HG03060 (cell line): ENCODE data around the gene PIM3.
"Not testable (repeated sequence)": the region's sequence is repeated elsewhere in the genome, so short reads cannot be mapped to it uniquely, and the experiment has no call there.

Source experiments
- ATAC-seq: cut with Tn5 transposase; IDR thresholded peaks from one replicate; pipeline ENCODE4 v1.9.1; 2021; ENCODE audit warnings: low read depth, moderate number of reproducible peaks; ENCODE audit not compliant: unreplicated experiment

PIM3 gene

GRCh38 chr22:49977578-49977977 is 17.0 kb downstream of the PIM3 start:
- no peak for ATAC-seq

- no peak for ATAC-seq
Observed at GRCh38 chr22:49979587-49980264, 19.2 kb downstream of the PIM3 start.

- ATAC-seq = not testable (repeated sequence)
Observed at GRCh38 chr22:49981799-49982198, 21.2 kb downstream of the PIM3 start.

GRCh38 chr22:49983148-49984042 is 22.8 kb downstream of the PIM3 start:
- no peak for ATAC-seq

- ATAC-seq = no peak
Observed at GRCh38 chr22:49986325-49986724, 25.8 kb downstream of the PIM3 start.

GRCh38 chr22:49989826-49990225 is 29.3 kb downstream of the PIM3 start:
- ATAC-seq = not testable (repeated sequence)

GRCh38 chr22:49991167-49991566 is 30.6 kb downstream of the PIM3 start:
- no peak for ATAC-seq

- ATAC-seq = no peak
Observed at GRCh38 chr22:49991907-49992533, 31.4 kb downstream of the PIM3 start.

- ATAC-seq = no peak
Observed at GRCh38 chr22:49992921-49993648, 32.5 kb downstream of the PIM3 start.

GRCh38 chr22:49993649-49994360 is 33.2 kb downstream of the PIM3 start:
- ATAC-seq = no peak

- no peak for ATAC-seq
Observed at GRCh38 chr22:49994361-49995040, 33.9 kb downstream of the PIM3 start.

- ATAC-seq = no peak
Observed at GRCh38 chr22:49995041-49995360, 34.4 kb downstream of the PIM3 start.

- ATAC-seq = no peak
Observed at GRCh38 chr22:49995361-49996118, 35.0 kb downstream of the PIM3 start.

- ATAC-seq = no peak
Observed at GRCh38 chr22:49996119-49996517, 35.5 kb downstream of the PIM3 start.

- no peak for ATAC-seq
Observed at GRCh38 chr22:49996518-49997250, 36.1 kb downstream of the PIM3 start.

- ATAC-seq = no peak
Observed at GRCh38 chr22:49997251-49997599, 36.7 kb downstream of the PIM3 start.

GRCh38 chr22:49997932-49998717 is 37.6 kb downstream of the PIM3 start:
- no peak for ATAC-seq

GRCh38 chr22:49998718-49999062 is 38.1 kb downstream of the PIM3 start:
- no peak for ATAC-seq
